Colon (tissue), 2 donors: Measurements from ENCODE around the gene BABAM2.
"Not testable (repeated sequence)": the region's sequence is repeated elsewhere in the genome, so short reads cannot be mapped to it uniquely, and the experiment has no call there.

Experiments used
- FAIRE-seq: peaks from 2 replicates; lab custom pipeline; 2012; peaks lifted over from hg19 to GRCh38; lab: Jason Lieb, UNC
- donor health status: control.
- donor health status: control.

BABAM2 gene

GRCh38 chr2:28318462-28319117 is 428.1 kb downstream of the BABAM2 start:
- FAIRE-seq = no peak

DNA sequence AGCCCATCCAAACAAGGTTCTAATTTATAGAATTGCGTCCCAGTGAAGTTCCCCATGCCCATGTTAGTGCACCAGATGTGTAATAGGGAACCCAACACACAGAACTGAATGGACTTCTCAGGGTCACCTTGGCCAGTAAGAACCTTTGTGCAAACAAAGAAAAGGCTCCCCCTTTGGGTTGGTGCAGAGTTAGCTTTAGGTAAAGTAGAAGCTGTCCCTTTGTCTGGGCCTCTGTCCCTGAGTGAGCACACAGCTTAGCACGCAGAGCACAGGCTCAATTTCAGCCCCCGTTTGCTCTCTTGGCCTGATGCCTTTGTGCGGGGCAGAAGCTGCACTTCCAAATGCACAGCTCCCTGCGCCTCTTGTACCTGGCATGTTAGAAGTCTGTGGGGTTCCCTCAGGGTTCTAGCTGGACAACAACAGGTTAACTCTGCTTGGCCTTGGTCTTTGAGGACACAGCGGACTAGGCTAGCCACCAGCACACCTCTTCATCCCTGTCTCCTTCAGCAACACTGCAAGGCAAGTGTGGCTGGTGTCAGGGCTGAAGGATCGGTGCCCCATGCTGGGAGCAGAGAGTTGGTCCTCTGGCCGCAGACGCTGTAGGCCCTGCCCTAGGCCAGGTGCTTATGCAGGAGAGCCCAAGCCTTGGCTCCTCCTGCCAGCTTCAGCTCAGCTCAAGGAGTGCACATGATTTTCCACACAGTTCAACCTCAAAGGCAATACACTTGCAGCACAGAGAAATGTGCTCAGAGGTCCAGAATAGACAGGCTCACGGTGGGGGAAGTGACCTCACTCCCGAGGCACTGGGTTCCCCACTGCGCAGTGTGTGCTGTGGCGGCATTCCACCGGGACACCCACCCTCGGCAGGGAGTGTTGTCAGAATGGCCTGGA is 428.8 kb downstream of the BABAM2 start:
- no peak for FAIRE-seq

GRCh38 chr2:28320009-28320365 is 429.5 kb downstream of the BABAM2 start:
- FAIRE-seq = no peak

GRCh38 chr2:28320371-28320770 is 429.8 kb downstream of the BABAM2 start:
- no peak for FAIRE-seq

DNA sequence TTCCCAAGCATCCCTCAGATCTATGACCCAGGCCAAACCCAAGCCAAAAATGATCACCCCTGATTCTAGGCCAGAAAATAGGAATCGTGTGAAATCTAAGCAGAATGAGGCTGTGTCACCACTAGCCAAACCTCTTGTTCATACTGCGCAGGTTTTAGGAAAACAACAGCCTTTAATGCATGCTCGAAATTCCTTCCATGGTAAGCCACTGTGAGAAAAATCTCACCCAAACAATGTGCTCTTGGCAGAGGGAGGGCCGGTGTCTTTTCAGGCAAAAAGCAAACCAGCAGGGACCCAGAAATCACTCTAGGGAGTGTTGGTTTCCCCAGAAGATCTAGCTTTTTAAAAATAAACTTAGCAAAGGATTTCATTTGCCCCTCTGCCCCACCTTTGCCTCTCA is 430.9 kb downstream of the BABAM2 start:
- no peak for FAIRE-seq

GRCh38 chr2:28322051-28322450 is 431.5 kb downstream of the BABAM2 start:
- no peak for FAIRE-seq

DNA sequence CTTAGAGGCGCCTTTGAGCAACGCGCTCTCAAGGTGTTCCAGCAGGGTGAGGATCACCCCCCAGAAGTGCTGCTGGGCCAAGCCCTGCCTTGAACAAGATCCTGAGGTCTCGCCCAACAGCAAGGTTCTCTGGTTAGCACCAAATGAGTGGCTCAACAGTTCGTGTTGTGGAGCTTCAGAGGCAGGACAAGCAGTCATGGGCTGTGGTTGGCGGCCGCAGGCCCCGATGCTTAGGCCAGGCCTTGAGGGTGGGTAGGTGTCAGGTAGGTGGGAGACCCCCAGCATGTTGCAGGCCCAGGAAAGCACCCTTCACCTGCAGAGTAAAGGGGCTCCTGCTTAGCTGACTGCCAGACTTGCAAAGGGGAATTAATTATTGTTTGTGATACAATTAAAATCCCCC is 431.9 kb downstream of the BABAM2 start:
- FAIRE-seq = no peak

- FAIRE-seq = no peak
Observed at GRCh38 chr2:28322981-28323396, 432.5 kb downstream of the BABAM2 start.

DNA sequence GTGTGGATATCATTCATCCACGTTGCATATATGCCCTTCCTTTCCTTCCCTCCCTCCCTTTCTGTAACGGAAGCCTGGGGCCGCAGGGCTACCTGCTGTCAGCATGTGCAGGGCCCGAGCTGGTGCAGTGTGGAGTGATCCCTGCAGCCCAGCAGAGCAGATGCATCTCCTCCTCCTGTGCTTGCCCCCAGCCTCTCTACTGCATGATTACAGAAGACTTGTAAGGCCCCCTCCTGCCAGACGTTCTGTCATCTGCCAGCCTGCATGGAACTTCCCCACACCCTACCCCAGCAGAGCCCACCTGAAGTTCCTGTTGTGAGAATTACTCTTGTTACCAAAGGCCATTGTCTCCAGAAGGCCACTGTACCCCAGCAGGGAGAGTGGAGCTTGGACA is 434.6 kb downstream of the BABAM2 start:
- FAIRE-seq = no peak

DNA sequence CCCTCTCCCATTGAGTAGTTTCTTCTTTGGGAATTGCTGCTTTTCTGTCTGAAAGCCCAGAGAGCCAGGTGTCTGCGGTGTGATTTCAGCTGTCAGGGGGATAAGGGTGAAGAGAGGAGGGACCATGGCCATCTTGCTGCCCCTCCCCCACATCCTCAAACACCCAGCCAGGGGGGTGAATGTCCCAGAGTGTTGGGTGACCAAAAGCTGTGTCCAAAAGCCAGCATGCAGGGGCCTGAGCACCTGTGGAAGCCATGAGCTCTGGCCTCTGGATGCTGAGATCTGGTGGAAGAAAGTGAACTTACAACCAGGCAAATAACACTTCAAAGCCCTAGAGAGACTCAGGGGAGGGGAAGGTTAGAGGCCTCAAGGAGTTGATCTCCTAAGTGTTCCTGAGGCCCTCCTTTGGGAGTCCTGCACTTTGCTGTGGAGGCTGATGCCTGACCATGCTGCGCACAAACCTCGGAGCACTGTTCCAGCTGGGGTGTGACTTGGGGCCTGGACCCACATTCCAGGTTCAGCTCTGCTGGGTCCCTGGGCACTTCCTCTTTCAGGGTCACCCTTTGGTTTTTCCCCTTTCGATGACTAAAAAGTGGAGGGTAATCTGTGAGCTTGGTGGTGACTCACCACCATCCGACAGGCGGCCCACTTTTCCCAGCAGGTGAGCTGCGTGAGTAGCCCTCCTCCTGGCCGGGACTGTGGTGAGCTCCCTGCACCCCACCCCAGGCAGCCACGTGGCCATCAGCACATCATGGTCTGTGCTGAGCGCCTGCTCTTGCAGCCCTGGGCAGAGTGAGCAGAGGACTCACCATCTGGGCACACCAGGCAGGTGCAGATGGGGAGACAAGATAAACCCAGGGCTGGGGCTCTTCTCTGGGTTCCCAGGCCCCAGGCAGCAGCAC is 435.3 kb downstream of the BABAM2 start:
- no peak for FAIRE-seq

GRCh38 chr2:28326469-28326805 is 435.9 kb downstream of the BABAM2 start:
- FAIRE-seq = no peak

- FAIRE-seq = no peak
Observed at GRCh38 chr2:28326881-28327505, 436.5 kb downstream of the BABAM2 start.

DNA sequence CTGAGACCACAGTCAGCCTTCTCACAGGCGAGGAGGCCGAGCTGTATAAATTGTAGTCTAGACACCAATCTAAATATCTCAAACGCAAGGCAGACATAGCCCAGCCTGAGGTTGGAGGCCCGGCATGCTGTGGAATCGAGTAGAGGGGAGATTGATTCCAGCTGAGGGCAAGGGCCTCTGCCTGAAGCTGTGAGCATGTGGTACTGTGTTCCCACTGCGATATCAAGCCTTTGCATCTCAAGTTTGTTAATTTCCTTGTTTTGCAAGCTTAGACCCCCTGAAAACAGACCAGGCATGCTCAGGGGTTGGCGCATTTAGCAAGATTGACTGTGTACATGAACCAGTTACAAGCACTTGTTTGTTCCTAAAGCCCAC is 437.0 kb downstream of the BABAM2 start:
- FAIRE-seq = no peak

- FAIRE-seq = no peak
Observed at GRCh38 chr2:28327956-28328922, 437.7 kb downstream of the BABAM2 start.

DNA sequence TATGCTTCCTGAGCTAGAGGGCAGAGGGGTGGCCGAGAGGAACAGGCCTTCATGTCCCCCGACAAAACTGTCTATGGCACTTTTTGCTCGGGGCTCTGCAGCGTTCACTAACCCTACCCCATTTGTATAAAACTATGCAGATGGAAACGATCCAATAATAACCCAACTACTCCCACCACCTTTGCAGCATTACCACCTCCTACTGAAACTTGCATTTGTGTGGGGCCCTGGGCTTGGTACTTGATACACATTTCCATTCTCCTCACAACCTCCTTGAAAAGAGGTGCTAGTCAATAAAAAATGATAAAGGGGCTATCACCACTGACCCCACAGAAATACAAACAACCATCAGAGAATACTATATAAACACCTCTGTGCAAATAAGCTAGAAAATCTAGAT is 438.7 kb downstream of the BABAM2 start:
- no peak for FAIRE-seq

GRCh38 chr2:28330722-28331121 is 440.2 kb downstream of the BABAM2 start:
- not testable (repeated sequence) for FAIRE-seq

- not testable (repeated sequence) for FAIRE-seq
Observed at GRCh38 chr2:28331797-28332196, 441.3 kb downstream of the BABAM2 start.

DNA sequence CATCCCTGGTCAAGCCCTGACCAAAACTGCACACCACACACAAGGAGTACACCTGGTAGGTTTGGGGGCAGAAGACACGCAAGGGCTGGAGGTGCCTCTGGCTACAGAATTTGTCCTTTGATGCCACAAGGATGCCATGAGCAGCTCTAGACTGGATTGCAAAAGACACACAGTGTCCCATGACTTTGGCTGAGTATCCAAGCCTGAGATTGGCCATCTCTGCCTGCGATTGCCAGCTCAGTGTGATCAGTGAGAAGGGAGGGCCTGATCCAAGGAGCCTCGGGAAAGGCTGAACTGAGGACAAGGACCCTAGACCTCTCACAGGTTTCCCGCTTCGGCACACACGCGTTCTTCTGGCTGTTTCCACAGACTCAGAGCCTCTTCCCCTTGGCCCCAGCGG is 442.2 kb downstream of the BABAM2 start:
- no peak for FAIRE-seq

DNA sequence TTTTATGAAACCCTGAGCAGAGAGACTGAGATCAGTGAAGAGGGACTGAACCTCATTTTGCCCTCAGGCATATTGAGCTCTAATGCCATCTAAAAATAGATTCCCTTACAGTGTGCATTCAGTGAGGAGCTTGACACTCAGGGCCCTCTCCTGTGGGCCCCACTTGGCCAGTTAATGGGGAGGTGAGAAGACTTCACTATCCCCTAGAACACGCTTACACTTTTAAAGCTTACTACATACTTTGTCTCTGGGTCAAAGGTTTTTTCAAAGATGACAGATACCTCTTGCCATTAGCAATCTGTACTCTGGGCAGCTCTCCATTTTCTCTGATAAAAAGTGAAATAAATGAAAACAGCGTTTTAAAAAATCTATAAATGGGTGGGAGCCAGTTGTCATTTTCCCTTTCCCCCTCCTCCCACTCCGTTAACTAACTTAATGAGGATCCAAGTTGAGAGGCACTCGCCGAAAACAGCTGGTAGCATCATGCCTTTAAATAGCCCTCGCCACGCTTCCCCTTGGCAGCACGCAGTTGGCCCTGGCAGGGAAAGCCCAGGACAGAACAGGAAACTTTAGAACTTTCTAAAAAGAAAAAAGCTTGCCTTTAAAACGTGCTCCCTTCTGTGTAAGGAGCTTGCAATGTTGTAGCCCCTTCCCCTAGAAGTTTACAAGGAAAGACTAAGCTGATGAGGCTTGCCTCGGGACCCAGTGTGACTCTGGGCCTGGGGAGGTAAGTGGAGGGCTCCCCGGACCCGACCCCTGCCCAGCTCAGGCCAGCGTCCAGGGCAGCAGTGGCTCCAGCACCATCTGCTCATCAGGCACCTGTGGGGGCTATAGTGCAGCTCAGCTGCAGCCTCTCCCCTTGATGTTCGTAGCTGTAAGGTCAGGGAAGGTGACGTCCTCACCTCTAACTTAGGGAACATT is 443.3 kb downstream of the BABAM2 start:
- FAIRE-seq = no peak

- no peak for FAIRE-seq
Observed at GRCh38 chr2:28334527-28334894, 444.0 kb downstream of the BABAM2 start.
